HUES6 (cell line): ENCODE data around the gene CADM1.
"Not testable (repeated sequence)": the region's sequence is repeated elsewhere in the genome, so short reads cannot be mapped to it uniquely, and the experiment has no call there.

Experiments used
- H3K27ac ChIP-seq: 2 replicates; pipeline ENCODE4 v1.7.0; 2013; ENCODE audit warnings: low read depth, mild to moderate bottlenecking, low read length, inconsistent platforms
- H3K27me3 ChIP-seq: 2 replicates; pipeline ENCODE4 v1.6.1; 2013; ENCODE audit warnings: low read length; ENCODE audit not compliant: control insufficient read depth, insufficient read depth
- H3K36me3 ChIP-seq: 2 replicates; pipeline ENCODE4 v1.6.1; 2013; ENCODE audit warnings: low read length; ENCODE audit not compliant: control insufficient read depth, insufficient read depth
- H3K4me1 ChIP-seq: 2 replicates; pipeline ENCODE4 v1.6.1; 2013; ENCODE audit warnings: low read length; ENCODE audit not compliant: control insufficient read depth, insufficient read depth
- H3K4me3 ChIP-seq: 2 replicates; pipeline ENCODE4 v1.5.1; 2013; ENCODE audit warnings: low read depth, low read length
- H3K9ac ChIP-seq: one replicate; pipeline ENCODE4 v1.6.1; 2013; ENCODE audit warnings: mild to moderate bottlenecking, low read length
- H3K9me3 ChIP-seq: 2 replicates; pipeline ENCODE4 v1.6.1; 2013; ENCODE audit warnings: low read depth, low read length; ENCODE audit not compliant: control insufficient read depth, insufficient read depth

Gene CADM1

GRCh38 chr11:115477410-115477809 lies 26.8 kb downstream of the CADM1 start:
- Histone ChIP-seq H3K27me3 (no peaks in the 10 kb centered on the region), H3K4me1 (peaks cover 15% of the 10 kb centered on the region), H3K36me3 (no peaks in the 10 kb centered on the region), H3K4me3 (no peak overlapping the region), H3K9me3 (no peaks in the 10 kb centered on the region), H3K9ac (no peak overlapping the region), H3K27ac (no peak overlapping the region)

- H3K27ac ChIP-seq, result no peak overlapping the region
- no peak overlapping the region for H3K9ac ChIP-seq
- H3K27me3 ChIP-seq, result no peaks in the 10 kb centered on the region
- no peaks in the 10 kb centered on the region for H3K9me3 ChIP-seq
- peaks cover 16% of the 10 kb centered on the region for H3K4me1 ChIP-seq
- no peaks in the 10 kb centered on the region for H3K36me3 ChIP-seq
- no peak overlapping the region for H3K4me3 ChIP-seq
Observed at GRCh38 chr11:115476463-115477286, 27.5 kb downstream of the CADM1 start.

- Histone ChIP-seq H3K27ac (no peak overlapping the region), H3K36me3 (no peaks in the 10 kb centered on the region), H3K4me3 (no peak overlapping the region), H3K9me3 (no peaks in the 10 kb centered on the region), H3K4me1 (peaks cover 23% of the 10 kb centered on the region), H3K27me3 (no peaks in the 10 kb centered on the region), H3K9ac (no peak overlapping the region)
Observed at GRCh38 chr11:115475564-115475963, 28.7 kb downstream of the CADM1 start.

- H3K9ac ChIP-seq, H3K27ac ChIP-seq, H3K4me3 ChIP-seq, H3K9me3 ChIP-seq, H3K36me3 ChIP-seq, H3K27me3 ChIP-seq: not testable (repeated sequence)
- H3K4me1 ChIP-seq, result peaks cover 23% of the 10 kb centered on the region
Observed at GRCh38 chr11:115474306-115474705, 29.9 kb downstream of the CADM1 start.

GRCh38 chr11:115473167-115473566 lies 31.0 kb downstream of the CADM1 start:
- Histone ChIP-seq H3K9me3 (no peaks in the 10 kb centered on the region), H3K36me3 (no peaks in the 10 kb centered on the region), H3K9ac (no peak overlapping the region), H3K27ac (no peak overlapping the region), H3K27me3 (no peaks in the 10 kb centered on the region), H3K4me1 (peaks cover 23% of the 10 kb centered on the region), H3K4me3 (no peak overlapping the region)

- Histone ChIP-seq H3K9me3 (no peaks in the 10 kb centered on the region), H3K27ac (no peak overlapping the region), H3K9ac (no peak overlapping the region), H3K4me1 (peaks cover 11% of the 10 kb centered on the region), H3K36me3 (no peaks in the 10 kb centered on the region), H3K27me3 (no peaks in the 10 kb centered on the region), H3K4me3 (no peak overlapping the region)
Observed at GRCh38 chr11:115471367-115471766, 32.8 kb downstream of the CADM1 start.

GRCh38 chr11:115470928-115471327 lies 33.3 kb downstream of the CADM1 start:
- H3K36me3 ChIP-seq, result no peaks in the 10 kb centered on the region
- no peak overlapping the region for H3K4me3 ChIP-seq
- no peaks in the 10 kb centered on the region for H3K9me3 ChIP-seq
- no peaks in the 10 kb centered on the region for H3K27me3 ChIP-seq
- H3K9ac ChIP-seq, result no peak overlapping the region
- H3K27ac ChIP-seq, result no peak overlapping the region
- H3K4me1 ChIP-seq, result peaks cover 8% of the 10 kb centered on the region

- H3K9me3 ChIP-seq, result no peaks in the 10 kb centered on the region
- no peak overlapping the region for H3K9ac ChIP-seq
- H3K27ac ChIP-seq, result no peak overlapping the region
- H3K27me3 ChIP-seq, result no peaks in the 10 kb centered on the region
- peaks cover 9% of the 10 kb centered on the region for H3K4me1 ChIP-seq
- no peaks in the 10 kb centered on the region for H3K36me3 ChIP-seq
- H3K4me3 ChIP-seq, result no peak overlapping the region
Observed at GRCh38 chr11:115469361-115469760, 34.9 kb downstream of the CADM1 start.

GRCh38 chr11:115466122-115466521 lies 38.1 kb downstream of the CADM1 start:
- no peak overlapping the region for H3K9ac ChIP-seq
- H3K9me3 ChIP-seq, result no peaks in the 10 kb centered on the region
- H3K4me3 ChIP-seq, result no peak overlapping the region
- no peak overlapping the region for H3K27ac ChIP-seq
- H3K4me1 ChIP-seq, result peaks cover 29% of the 10 kb centered on the region
- H3K27me3 ChIP-seq, result no peaks in the 10 kb centered on the region
- H3K36me3 ChIP-seq, result no peaks in the 10 kb centered on the region

GRCh38 chr11:115464269-115464668 lies 39.9 kb downstream of the CADM1 start:
- H3K9ac ChIP-seq, result no peak overlapping the region
- H3K4me3 ChIP-seq, result no peak overlapping the region
- no peaks in the 10 kb centered on the region for H3K27me3 ChIP-seq
- H3K27ac ChIP-seq, result no peak overlapping the region
- H3K9me3 ChIP-seq, result no peaks in the 10 kb centered on the region
- H3K36me3 ChIP-seq, result no peaks in the 10 kb centered on the region
- peaks cover 28% of the 10 kb centered on the region for H3K4me1 ChIP-seq

GRCh38 chr11:115463606-115464005 lies 40.6 kb downstream of the CADM1 start:
- no peaks in the 10 kb centered on the region for H3K9me3 ChIP-seq
- no peak overlapping the region for H3K4me3 ChIP-seq
- no peak overlapping the region for H3K27ac ChIP-seq
- H3K36me3 ChIP-seq, result no peaks in the 10 kb centered on the region
- H3K9ac ChIP-seq, result no peak overlapping the region
- no peaks in the 10 kb centered on the region for H3K27me3 ChIP-seq
- peaks cover 28% of the 10 kb centered on the region for H3K4me1 ChIP-seq
